B cell (primary cell): ENCODE results near the gene RHNO1. TPM values are rescaled to one million over a fixed set of nuclear protein-coding genes. Genes with fewer than 3 reads are reported as not detected.
"Not testable (repeated sequence)": the region's sequence is repeated elsewhere in the genome, so short reads cannot be mapped to it uniquely, and the experiment has no call there.

ENCODE experiments used
- ATAC-seq: fragments of 200-7000 bp; cut with Tn5 transposase; one replicate; pipeline ENCODE4 v1.10.0; 2021; ENCODE audit warnings: low read depth, mild to moderate bottlenecking, moderate number of reproducible peaks, moderate library complexity
- CTCF ChIA-PET: fragments of 350-600 bp; sonication (Branson Sonifier 250); formaldehyde crosslinking; loops from one replicate; lab custom pipeline; 2021; ENCODE audit warnings: antibody characterized with exemption, inconsistent platforms; lab: Charles Lee
- POLR2A ChIA-PET: fragments of 350-600 bp; sonication (Branson Sonifier 250); formaldehyde crosslinking; loops from one replicate; lab custom pipeline; 2021; ENCODE audit warnings: antibody characterized with exemption; lab: Charles Lee
- DNase-seq: peaks from one replicate; pipeline ENCODE4 v3.0.0; 2013
- H2AFZ ChIP-seq: 2 replicates; pipeline ENCODE4 v1.6.1; 2012; ENCODE audit warnings: mild to moderate bottlenecking, low read depth, low read length; ENCODE audit not compliant: insufficient read depth, poor library complexity, severe bottlenecking
- H3K27ac ChIP-seq, 2 donors: 1 replicate in 1 of 2; 2 replicates in 1 of 2; pipeline ENCODE4 v1.5.1; 2012 to 2013; ENCODE audit warnings: low read length in 2 of 2, mild to moderate bottlenecking in 2 of 2, moderate library complexity in 1 of 2
- H3K27me3 ChIP-seq, 4 experiments: fragments of 200-600 bp in 1 of 4; sonication (generic) in 1 of 4; replicated peaks in 1 of 4; 1 replicate in 2 of 4; 2 replicates in 2 of 4; pipeline versions ENCODE4 v1.6.1 to v1.7.0; 2013 to 2016; ENCODE audit warnings: low read length in 3 of 4, mild to moderate bottlenecking in 2 of 4, mixed read lengths in 1 of 4, moderate library complexity in 1 of 4; ENCODE audit not compliant: insufficient read depth in 4 of 4, control insufficient read depth in 3 of 4; ENCODE audit errors: control extremely low read depth in 1 of 4
- H3K36me3 ChIP-seq, 2 experiments: replicated peaks in 1 of 2; 1 replicate in 1 of 2; 2 replicates in 1 of 2; pipeline versions ENCODE4 v1.6.1 to v1.7.1; 2013; ENCODE audit warnings: low read length in 1 of 2; ENCODE audit not compliant: insufficient read depth in 2 of 2, control insufficient read depth in 1 of 2; ENCODE audit errors: control extremely low read depth in 1 of 2, extremely low read depth in 1 of 2
- H3K4me1 ChIP-seq, 2 donors: fragments of 200-600 bp in 1 of 2; sonication (generic) in 1 of 2; 1 replicate in 1 of 2; 2 replicates in 1 of 2; pipeline versions ENCODE4 v1.5.1 to v1.6.1; 2013 to 2017; ENCODE audit warnings: low read length in 2 of 2; ENCODE audit not compliant: control insufficient read depth in 2 of 2, insufficient read depth in 2 of 2
- H3K4me2 ChIP-seq: replicated peaks from 2 replicates; pipeline ENCODE3; 2012; ENCODE audit warnings: mild to moderate bottlenecking, low read depth, low read length; ENCODE audit not compliant: poor library complexity, severe bottlenecking
- H3K4me3 ChIP-seq, 5 experiments: fragments of 200-600 bp in 1 of 5; sonication (generic) in 1 of 5; 1 replicate in 3 of 5; 2 replicates in 2 of 5; pipeline versions ENCODE4 v1.5.1 to v1.7.0; 2011 to 2016; ENCODE audit warnings: low read length in 4 of 5, mild to moderate bottlenecking in 4 of 5, low read depth in 2 of 5, control low read depth in 1 of 5, moderate library complexity in 1 of 5; ENCODE audit not compliant: insufficient read depth in 1 of 5; ENCODE audit errors: control extremely low read depth in 1 of 5, extremely low read depth in 1 of 5
- H3K79me2 ChIP-seq: fragments of 200-600 bp; sonication (generic); one replicate; pipeline ENCODE4 v1.6.0; 2016; ENCODE audit warnings: low read length; ENCODE audit not compliant: control insufficient read depth, insufficient read depth
- H3K9ac ChIP-seq: fragments of 200-600 bp; sonication (generic); 2 replicates; pipeline ENCODE4 v1.6.1; 2017; ENCODE audit warnings: mild to moderate bottlenecking, low read length, moderate library complexity
- H3K9me3 ChIP-seq, 3 donors: one replicate each; pipeline versions ENCODE4 v1.6.1 to v1.7.1; 2013; ENCODE audit warnings: low read length in 2 of 3; ENCODE audit not compliant: control insufficient read depth in 2 of 3, insufficient read depth in 1 of 3; ENCODE audit errors: control extremely low read depth in 1 of 3
- H4K20me1 ChIP-seq: 2 replicates; pipeline ENCODE4 v1.6.0; 2012; ENCODE audit warnings: mild to moderate bottlenecking, low read length; ENCODE audit not compliant: insufficient read depth, control insufficient read depth, poor library complexity, severe bottlenecking
- H3K27ac Mint-ChIP-seq: one replicate; pipeline ENCODE4 v1.8.0; 2021; ENCODE audit warnings: mixed read lengths
- H3K27me3 Mint-ChIP-seq: one replicate; pipeline ENCODE4 v1.8.0; 2021; ENCODE audit warnings: mixed read lengths
- H3K4me1 Mint-ChIP-seq: one replicate; pipeline ENCODE4 v1.8.0; 2021; ENCODE audit warnings: mixed read lengths
- H3K4me3 Mint-ChIP-seq: one replicate; pipeline ENCODE4 v1.8.0; 2021; ENCODE audit warnings: mixed read lengths
- H3K9me3 Mint-ChIP-seq: one replicate; pipeline ENCODE4 v1.8.0; 2022; ENCODE audit warnings: mixed read lengths; ENCODE audit not compliant: insufficient read depth
- EZH2 ChIP-seq: IDR thresholded peaks from 2 replicates; pipeline ENCODE4 v1.6.1; 2012; ENCODE audit warnings: borderline replicate concordance, low read depth, mild to moderate bottlenecking, moderate library complexity, low read length; ENCODE audit not compliant: insufficient read depth, poor library complexity, severe bottlenecking
- WGBS: methylation state at CpG from one replicate; pipeline ENCODE4 v1.1.5; 2013; ENCODE audit warnings: missing lambda C conversion rate; ENCODE audit not compliant: insufficient coverage; 5-methylcytosine and 5-hydroxymethylcytosine counted together
- intact Hi-C: fragments of 100-400 bp; cut with micrococcal nuclease; formaldehyde crosslinking; loops from one replicate; pipeline ENCODE4 v1.10.0; 2022
- polyA plus RNA-seq: library from polyadenylated mRNA; depleted of rRNA; stranded (reverse); fragments of >200 nt; gene quantifications from 2 replicates; pipeline ENCODE4 v1.2.3, GENCODE V29; 2012
- total RNA-seq, 2 donors: library from RNA; stranded (reverse); fragments of 120-200 nt in 1 of 2; gene quantifications; 1 replicate in 1 of 2; 2 replicates in 1 of 2; pipeline versions ENCODE4 v1.2.3 to v1.2.4, GENCODE V29; 2013 to 2022
- TF ChIP-seq, protein P1 (sequence below): fragments of 200-600 bp; IDR thresholded peaks from one replicate; pipeline ENCODE4 v1.8.0; 2022; ENCODE audit warnings: antibody characterized with exemption, mild to moderate bottlenecking

The RHNO1 gene
- total and polyA plus RNA-seq, 2 donors (not counting 1 experiment from before 2014, with no cell fraction given): 13.3 to 13.5 TPM

DNA sequence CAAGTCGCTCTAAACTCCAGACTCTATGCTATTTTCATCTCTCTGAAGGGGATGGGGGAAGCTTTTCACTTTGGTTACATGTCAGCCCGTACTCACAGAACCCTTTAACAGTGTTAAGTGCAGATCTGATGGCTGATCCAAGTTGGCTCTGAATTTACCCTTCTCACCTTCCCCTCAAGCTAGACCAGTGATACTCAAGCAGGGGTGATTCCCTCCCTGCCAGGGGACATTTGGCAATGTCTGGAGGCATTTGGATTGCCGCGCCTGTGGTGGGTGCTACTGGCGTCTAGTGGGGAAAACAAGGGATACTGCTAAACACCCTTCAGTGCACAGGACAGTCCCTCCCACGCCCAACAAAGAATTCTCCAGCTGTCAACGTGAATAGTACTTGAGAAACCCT, 14.1 kb upstream of the RHNO1 start:
- no peaks in the 10 kb centered on the region for H3K27me3 Mint-ChIP-seq
- Histone ChIP-seq H3K36me3 (peaks cover 0 to 5% of the 10 kb centered on the region in 2 experiments), H2AFZ (no peak overlapping the region), H3K9me3 (no peaks in the 10 kb centered on the region), H3K4me1 (no peaks in the 10 kb centered on the region), H3K4me2 (no peak overlapping the region), H3K27ac (no peak overlapping the region), H3K4me3 (no peak overlapping the region), H3K79me2 (no peaks in the 10 kb centered on the region), H4K20me1 (no peaks in the 10 kb centered on the region), H3K27me3 (no peaks in the 10 kb centered on the region), H3K9ac (no peak overlapping the region)
- TF ChIP-seq EZH2: no peak
- TF ChIP-seq, protein P1, sequence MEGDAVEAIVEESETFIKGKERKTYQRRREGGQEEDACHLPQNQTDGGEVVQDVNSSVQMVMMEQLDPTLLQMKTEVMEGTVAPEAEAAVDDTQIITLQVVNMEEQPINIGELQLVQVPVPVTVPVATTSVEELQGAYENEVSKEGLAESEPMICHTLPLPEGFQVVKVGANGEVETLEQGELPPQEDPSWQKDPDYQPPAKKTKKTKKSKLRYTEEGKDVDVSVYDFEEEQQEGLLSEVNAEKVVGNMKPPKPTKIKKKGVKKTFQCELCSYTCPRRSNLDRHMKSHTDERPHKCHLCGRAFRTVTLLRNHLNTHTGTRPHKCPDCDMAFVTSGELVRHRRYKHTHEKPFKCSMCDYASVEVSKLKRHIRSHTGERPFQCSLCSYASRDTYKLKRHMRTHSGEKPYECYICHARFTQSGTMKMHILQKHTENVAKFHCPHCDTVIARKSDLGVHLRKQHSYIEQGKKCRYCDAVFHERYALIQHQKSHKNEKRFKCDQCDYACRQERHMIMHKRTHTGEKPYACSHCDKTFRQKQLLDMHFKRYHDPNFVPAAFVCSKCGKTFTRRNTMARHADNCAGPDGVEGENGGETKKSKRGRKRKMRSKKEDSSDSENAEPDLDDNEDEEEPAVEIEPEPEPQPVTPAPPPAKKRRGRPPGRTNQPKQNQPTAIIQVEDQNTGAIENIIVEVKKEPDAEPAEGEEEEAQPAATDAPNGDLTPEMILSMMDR: no peak
- CTCF ChIA-PET: interaction anchor here (0.6 kb wide), 1 partner anchor 13 kb away, joined by 3 read pairs; no protein-coding TSS in a partner anchor
- no peak for DNase-seq
- H3K27ac Mint-ChIP-seq: no peak overlapping the region
- no peaks in the 10 kb centered on the region for H3K4me1 Mint-ChIP-seq
- POLR2A ChIA-PET: no interaction called here
- no peak for ATAC-seq
- intact Hi-C loops: no loop called here
- WGBS: 97% methylated on average over 5 of the region's 7 CpGs
- H3K9me3 Mint-ChIP-seq: no peaks in the 10 kb centered on the region
- H3K4me3 Mint-ChIP-seq: no peak overlapping the region

DNA sequence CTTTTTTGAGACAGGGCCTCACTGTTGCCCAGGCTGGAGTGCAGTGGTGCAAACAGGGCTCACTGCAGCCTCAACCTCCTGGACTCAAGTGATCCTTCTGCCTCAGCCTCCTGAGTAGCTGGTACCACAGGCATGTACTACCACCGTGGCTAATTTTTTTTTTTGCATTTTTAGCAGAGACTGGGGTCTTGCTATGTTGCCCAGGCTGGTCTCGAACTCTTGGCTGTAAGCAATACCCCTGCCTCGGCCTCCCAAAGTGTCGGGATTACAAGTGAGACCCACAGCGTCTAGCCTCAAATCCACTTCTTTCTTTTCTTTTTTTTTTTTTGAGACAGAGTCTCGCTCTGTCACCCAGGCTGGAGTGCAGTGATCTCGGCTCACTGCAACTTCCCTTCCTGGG, 13.6 kb upstream of the RHNO1 start:
- H3K9ac ChIP-seq, DNase-seq, H3K4me1 Mint-ChIP-seq, H4K20me1 ChIP-seq, H3K27me3 Mint-ChIP-seq, H3K4me2 ChIP-seq, H3K79me2 ChIP-seq, H3K4me3 ChIP-seq, POLR2A ChIA-PET, H3K36me3 ChIP-seq, H3K4me3 Mint-ChIP-seq, H3K9me3 ChIP-seq, H3K27me3 ChIP-seq, H3K27ac Mint-ChIP-seq, H3K4me1 ChIP-seq, H3K27ac ChIP-seq, ATAC-seq, H3K9me3 Mint-ChIP-seq, H2AFZ ChIP-seq, intact Hi-C loops: not testable (repeated sequence)
- WGBS: 94% methylated on average over 6 of the region's 7 CpGs
- CTCF ChIA-PET: interaction anchor here (0.8 kb wide), 1 partner anchor 9 kb away, joined by 3 read pairs; no protein-coding TSS in a partner anchor
